Amniotic stem cell (primary cell): ENCODE data around the gene ITPR3.
"Not testable (repeated sequence)": the region's sequence is repeated elsewhere in the genome, so short reads cannot be mapped to it uniquely, and the experiment has no call there.

Source experiments
- DNase-seq: peaks from one replicate; lab custom pipeline; 2025; lab: John Stamatoyannopoulos, UW

ITPR3 gene

GRCh38 chr6:33613795-33614168, 7.3 kb upstream of the ITPR3 start:
- DNase-seq = peak; percentile 51

GRCh38 chr6:33616113-33616512, 5.0 kb upstream of the ITPR3 start:
- DNase-seq = no peak

- DNase-seq = no peak
Observed at GRCh38 chr6:33616913-33617312, 4.2 kb upstream of the ITPR3 start.

GRCh38 chr6:33619166-33619840, 1.8 kb upstream of the ITPR3 start:
- DNase-seq = no peak

GRCh38 chr6:33620158-33620855, 815 bp upstream of the ITPR3 start:
- DNase-seq = no peak

- no peak for DNase-seq
Observed at GRCh38 chr6:33621711-33622388, 728 bp downstream of the ITPR3 start.

GRCh38 chr6:33622456-33623431, 1.6 kb downstream of the ITPR3 start:
- no peak for DNase-seq

- no peak for DNase-seq
Observed at GRCh38 chr6:33623895-33624381, 2.8 kb downstream of the ITPR3 start.

- DNase-seq = no peak
Observed at GRCh38 chr6:33624856-33625255, 3.7 kb downstream of the ITPR3 start.

GRCh38 chr6:33627876-33628275, 6.8 kb downstream of the ITPR3 start:
- DNase-seq = no peak

GRCh38 chr6:33628401-33628964, 7.4 kb downstream of the ITPR3 start:
- no peak for DNase-seq

GRCh38 chr6:33630014-33630413, 8.9 kb downstream of the ITPR3 start:
- no peak for DNase-seq

- not testable (repeated sequence) for DNase-seq
Observed at GRCh38 chr6:33631521-33631920, 10.4 kb downstream of the ITPR3 start.

GRCh38 chr6:33631971-33632557, 10.9 kb downstream of the ITPR3 start:
- no peak for DNase-seq

GRCh38 chr6:33632558-33633039, 11.5 kb downstream of the ITPR3 start:
- no peak for DNase-seq

GRCh38 chr6:33633084-33633461, 12.0 kb downstream of the ITPR3 start:
- no peak for DNase-seq

GRCh38 chr6:33633462-33634158, 12.5 kb downstream of the ITPR3 start:
- no peak for DNase-seq

- no peak for DNase-seq
Observed at GRCh38 chr6:33634161-33634727, 13.1 kb downstream of the ITPR3 start.

- DNase-seq = no peak
Observed at GRCh38 chr6:33634946-33635345, 13.8 kb downstream of the ITPR3 start.

- DNase-seq = no peak
Observed at GRCh38 chr6:33636655-33637054, 15.5 kb downstream of the ITPR3 start.
